GM12892 (cell line): ENCODE results near the gene LRRC41.

Experiments used
- DNase-seq: peaks from one replicate; pipeline ENCODE4 v3.0.0; 2011; ENCODE audit not compliant: insufficient read length
- FAIRE-seq: peaks from 2 replicates; lab custom pipeline; 2011; peaks lifted over from hg19 to GRCh38; lab: Jason Lieb, UNC
- POLR2A ChIP-seq: IDR thresholded peaks from 2 replicates; pipeline ENCODE4 v1.6.1; 2011; ENCODE audit warnings: low read depth, low read length, control low read depth
- POLR2AphosphoS5 ChIP-seq: IDR thresholded peaks from 2 replicates; pipeline ENCODE4 v1.6.1; 2011; ENCODE audit warnings: low read depth, low read length, control low read depth
- TAF1 ChIP-seq: IDR thresholded peaks from 2 replicates; pipeline ENCODE4 v1.6.1; 2011; ENCODE audit warnings: low read depth, mild to moderate bottlenecking, control low read depth, low read length, borderline replicate concordance

Gene LRRC41

DNA sequence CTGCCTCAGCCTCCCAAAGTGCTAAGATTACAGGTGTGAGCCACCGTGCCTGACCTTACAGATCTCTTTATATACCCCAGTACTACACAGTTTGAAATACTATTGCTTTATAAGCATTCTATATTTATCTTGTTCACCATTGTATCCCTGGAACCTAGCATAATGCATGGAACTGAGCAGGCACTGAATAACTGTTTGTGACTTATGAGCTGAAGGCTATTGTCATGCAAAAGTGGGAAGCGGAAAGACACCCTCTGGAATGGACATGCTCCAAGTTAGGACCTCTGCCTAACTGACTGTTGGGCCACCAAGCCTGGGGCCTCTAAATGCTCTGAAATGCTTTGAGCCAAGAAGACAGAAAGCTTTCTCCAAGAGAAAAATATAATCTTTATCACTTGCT, 8.1 kb downstream of the LRRC41 start:
- FAIRE-seq, result no peak

DNA sequence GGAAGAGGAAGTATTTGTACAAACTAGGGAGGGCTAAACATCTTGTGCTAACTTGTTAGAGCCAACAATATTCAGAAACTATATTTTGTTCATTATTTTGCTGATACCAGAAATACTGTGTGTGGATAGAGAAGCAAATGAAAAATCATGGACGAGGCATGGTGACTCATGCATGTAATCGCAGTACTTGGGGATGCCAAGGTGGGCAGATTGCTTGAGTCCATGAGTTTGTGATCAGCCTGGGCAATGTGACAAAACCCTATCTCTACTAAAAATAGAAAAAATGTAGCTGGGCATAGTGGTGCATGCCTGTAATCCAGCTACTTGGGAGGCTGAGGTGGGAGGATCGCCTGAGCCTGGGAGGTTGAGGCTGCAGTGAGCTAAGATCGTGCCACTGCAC, 13.4 kb downstream of the LRRC41 start:
- TF ChIP-seq POLR2A (0 out of 2 replicates have a peak, but pooled peaks have one; percentile 6), POLR2AphosphoS5 (no peak; the same call in 1 of the 2 replicates), TAF1 (no peak)
- FAIRE-seq, result no peak
- DNase-seq, result no peak

More for the DNA sequence above, 8.1 kb downstream of the LRRC41 start:
- no peak for DNase-seq
- TF ChIP-seq POLR2A, result no peak
- TF ChIP-seq POLR2AphosphoS5, result no peak
- TF ChIP-seq TAF1, result no peak

DNA sequence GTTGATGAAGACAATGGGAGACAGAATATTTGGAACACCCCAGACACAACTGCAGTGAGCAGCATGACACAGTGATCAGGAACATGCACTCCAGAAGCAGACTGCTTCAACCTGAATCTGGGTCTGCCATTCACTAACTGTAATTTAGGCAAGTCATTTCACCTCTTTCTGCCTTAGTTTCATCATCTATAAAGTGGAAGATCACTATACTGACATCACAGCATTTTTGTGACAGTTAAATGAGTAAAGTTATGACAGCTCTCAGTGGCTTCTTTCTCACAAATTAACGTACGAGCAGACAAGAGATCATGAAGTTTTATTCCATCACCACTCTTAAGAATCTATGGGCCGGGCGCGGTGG, 14.3 kb downstream of the LRRC41 start:
- FAIRE-seq, result no peak
- DNase-seq, result no peak
- TF ChIP-seq POLR2A (no peak), POLR2AphosphoS5 (no peak), TAF1 (no peak)

DNA sequence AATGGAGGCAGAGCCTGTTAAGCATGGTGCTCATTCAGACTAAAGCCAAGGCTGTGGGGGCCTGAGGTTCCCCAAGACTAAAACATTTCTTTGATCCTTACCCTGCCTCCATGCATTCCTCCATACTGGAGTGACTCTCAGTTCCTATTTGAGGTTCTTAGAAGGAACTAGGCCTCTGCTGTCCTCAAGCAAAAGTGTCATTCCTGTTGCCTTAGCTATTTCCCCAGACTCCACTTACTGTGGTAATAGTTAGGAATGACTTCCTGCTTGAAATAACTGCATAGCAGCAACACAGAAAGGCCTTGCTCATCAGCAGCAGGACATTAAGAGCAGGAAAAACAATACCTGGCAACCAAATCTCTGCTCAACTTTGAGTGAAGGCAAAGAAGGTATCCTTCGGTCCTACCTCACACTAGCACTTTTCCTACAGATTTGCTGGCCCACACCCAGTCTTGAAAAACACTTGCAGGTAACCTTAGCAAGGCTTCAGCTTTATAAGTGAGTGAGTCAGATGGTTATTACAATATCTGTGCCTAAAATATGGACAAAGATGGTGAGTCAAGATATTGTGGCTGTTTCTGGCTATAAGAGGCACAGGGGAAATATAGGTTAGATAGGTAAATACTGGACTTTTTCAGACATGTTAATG, 14.8 kb downstream of the LRRC41 start:
- TF ChIP-seq POLR2AphosphoS5 (0 out of 2 replicates have a peak, but pooled peaks have one; percentile 20), TAF1 (no peak), POLR2A (no peak)
- DNase-seq, result no peak

DNA sequence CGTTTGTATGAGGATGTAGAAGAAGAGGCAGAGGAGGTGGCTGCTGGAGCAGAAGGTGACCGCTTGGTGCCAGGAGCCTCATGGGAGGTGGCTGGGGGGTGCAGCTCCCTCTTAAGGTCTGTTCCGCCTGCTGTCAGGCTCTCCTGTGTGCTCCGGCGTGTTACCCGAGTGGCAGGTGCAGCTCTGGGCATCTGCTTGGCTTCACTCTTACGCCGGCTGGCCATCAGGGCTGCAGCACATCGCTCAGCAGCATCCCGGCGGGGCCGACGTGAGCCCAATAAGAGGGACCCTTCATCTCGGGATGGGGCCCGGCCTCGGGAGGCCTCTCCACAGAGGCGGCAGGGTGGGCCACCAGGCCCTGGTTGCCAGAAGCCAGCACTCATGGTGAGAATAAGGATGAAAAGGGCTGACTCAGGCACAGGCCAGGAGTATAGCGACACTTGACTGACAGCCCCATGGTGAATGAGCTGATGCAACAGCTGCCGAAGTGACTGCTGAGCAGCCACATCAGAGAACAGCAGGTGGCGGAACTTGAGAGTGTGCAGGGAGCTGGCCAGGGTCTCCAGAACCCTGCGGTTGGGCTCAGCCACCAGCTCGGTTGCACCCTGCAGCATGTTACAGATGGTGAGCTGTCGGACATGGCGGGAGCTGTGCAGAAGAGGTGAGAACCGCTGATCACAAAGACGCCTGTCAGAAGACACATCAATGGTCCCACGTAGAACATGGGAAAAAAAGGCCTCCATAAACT, 17.5 kb downstream of the LRRC41 start:
- DNase-seq, result no peak
- no peak for FAIRE-seq
- TF ChIP-seq POLR2A (peak; percentile 13; the same call in 1 of the 2 replicates), TAF1 (no peak)

More for the DNA sequence above, 14.8 kb downstream of the LRRC41 start:
- FAIRE-seq, result no peak

DNA sequence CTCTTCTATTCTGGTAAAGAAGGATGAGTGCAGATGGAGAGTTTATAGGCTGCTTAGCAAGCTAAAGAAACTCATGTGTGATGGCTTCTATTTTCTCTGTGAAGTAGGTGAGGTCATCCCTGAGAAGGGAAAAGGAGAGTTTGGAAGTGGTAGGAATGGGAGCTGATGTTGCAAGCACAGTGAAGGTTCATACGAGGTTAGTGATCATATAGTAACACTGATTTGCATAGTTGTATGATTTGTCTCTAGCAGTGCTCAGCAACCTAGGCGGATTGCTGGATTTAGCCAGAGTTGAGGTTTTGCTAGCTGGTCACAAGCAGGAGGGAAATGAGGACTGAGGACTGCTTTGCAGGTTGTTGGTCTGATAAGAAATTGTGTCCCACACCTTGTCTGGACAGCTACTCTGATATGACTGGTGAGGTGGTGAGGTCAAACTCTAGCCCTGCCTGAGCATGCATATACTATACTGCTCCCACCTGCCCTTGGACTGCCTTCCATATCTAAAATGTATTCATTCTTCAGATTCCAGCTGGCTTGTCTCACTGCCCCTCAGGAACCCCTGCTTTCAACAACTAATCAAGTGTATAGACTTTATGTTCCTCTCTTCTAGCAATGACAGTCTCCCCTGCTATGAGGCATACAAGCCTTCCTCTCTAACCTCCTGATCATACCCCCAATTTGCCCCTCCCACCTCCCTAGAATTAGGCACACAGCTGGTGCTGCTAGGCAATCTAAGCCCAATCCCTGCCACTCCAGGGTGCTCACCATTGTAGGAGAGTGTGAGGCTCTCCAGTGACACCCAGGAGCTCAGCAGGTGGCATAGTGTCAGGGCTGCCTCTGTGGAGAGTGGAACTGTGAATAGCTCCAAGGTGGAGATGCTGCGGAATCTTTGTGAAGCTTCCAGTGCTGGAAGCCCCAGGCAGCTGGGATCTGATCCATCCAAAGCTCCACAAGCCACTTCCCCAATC, 18.5 kb downstream of the LRRC41 start:
- TF ChIP-seq POLR2AphosphoS5 (0 out of 2 replicates have a peak, but pooled peaks have one; percentile 50), TAF1 (no peak), POLR2A (peak; percentile 56; the same call in 1 of the 2 replicates)
- DNase-seq, result no peak
- peak; percentile 63 for FAIRE-seq

DNA sequence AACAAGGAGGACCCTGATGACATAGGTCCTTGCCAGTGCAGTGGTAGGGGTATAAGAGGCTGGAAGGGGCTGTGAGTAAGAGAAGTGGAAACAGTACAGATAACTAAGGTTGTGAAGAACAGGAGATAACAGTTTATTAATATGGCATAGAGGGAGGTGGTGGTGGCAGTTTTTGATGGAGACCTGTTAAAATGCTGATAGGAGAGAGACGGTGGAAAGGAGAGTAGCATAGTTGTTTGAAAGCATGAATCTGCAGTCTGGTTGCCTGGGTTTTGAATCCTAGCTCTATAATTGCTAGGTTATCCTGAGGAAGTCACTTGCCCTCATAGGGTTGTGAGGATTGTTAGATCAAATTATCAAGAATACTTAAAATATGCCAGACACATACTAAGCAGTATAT, 19.4 kb downstream of the LRRC41 start:
- TF ChIP-seq POLR2A (no peak), POLR2AphosphoS5 (no peak), TAF1 (no peak)
- no peak for DNase-seq
- no peak for FAIRE-seq

DNA sequence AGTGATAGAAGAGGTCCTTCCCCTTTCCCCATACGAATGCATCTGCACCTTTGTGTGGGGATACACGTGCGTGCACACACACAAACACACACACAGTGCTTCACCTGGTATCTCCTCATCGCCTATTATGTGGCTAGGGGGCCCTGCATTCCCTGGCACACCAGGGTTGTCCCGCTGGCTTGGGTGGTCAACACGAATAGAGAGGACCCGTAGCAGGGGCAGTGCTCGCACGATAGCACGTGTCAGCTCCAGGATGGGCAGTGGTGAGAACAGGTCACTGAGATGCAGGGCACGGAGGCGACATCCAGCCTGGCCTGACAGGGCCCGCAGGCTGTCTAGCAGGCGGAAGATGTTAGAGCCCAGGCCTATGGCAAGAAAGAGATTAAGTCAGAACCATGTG, 22.4 kb downstream of the LRRC41 start:
- TF ChIP-seq TAF1 (no peak), POLR2AphosphoS5 (peak; percentile 37; the same call in 1 of the 2 replicates), POLR2A (peak; percentile 46; the same call in 1 of the 2 replicates)
- DNase-seq (no peak), FAIRE-seq (no peak)

DNA sequence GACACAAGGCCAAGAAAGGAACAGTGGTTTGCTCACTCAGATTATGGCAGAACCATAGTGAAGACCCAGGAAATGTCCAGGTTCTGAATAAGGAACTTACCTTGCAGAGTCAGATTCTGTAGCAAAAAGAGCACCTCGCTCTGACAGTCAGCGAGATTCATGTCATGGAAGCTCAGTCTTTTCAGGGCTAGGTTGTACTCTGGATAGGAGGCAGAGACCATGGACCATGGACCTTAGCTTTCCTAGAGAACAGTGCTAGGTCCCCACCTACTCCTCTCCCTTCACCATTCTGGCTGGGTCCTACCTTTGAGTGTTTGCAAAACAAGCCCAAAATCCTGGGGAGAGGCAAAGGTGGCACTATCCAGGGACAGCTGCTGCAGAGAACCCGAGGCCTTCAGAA, 23.3 kb downstream of the LRRC41 start:
- DNase-seq, result no peak
- no peak for TF ChIP-seq TAF1
- TF ChIP-seq POLR2AphosphoS5, result no peak
- no peak for TF ChIP-seq POLR2A
- no peak for FAIRE-seq

DNA sequence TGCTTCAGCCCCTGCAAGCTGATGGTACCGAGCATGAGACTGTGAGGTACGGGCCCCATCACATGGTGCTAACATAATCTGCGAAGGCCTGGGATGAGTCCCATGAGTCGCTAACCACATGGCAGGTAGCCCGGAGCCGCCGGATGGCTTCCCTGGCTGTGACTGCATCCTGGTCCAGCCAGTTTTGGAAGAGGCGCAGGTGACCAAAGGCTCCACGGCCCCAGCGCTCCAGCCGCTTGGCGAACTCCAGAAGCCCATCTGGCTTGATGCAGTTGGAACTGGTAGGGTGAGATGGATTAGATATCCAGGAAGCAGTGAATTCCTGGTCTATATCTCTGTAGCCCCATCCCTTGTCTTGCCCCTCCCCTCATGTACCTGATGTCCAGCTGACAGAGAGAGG, 24.6 kb downstream of the LRRC41 start:
- TF ChIP-seq POLR2AphosphoS5, result no peak
- no peak; the same call in 1 of the 2 replicates for TF ChIP-seq POLR2A
- TF ChIP-seq TAF1, result no peak
- no peak for DNase-seq
- no peak for FAIRE-seq
